Measurements from ENCODE around the gene SMAD5.
A peak's percentile ranks its signal among the peaks of the same experiment; 100 is the strongest.

The SMAD5 gene

GRCh38 chr5:136104306-136104965 is 28.2 kb upstream of the SMAD5 start:
- Histone ChIP-seq H3K27me3 (ENCODE audit: insufficient read depth, low read length) (no peaks in the 10 kb centered on the region), H3K4me1 (ENCODE audit: insufficient read depth, low read length) (peaks cover 22% of the 10 kb centered on the region), H3K4me3 (ENCODE audit: low read length) (peak overlapping the region; percentile 38), H2AFZ (ENCODE audit: low read depth, low read length) (peak overlapping the region; percentile 90), H3K9me3 (ENCODE audit: low read length) (no peaks in the 10 kb centered on the region), H3K36me3 (ENCODE audit: insufficient read depth, low read length) (no peaks in the 10 kb centered on the region)

GRCh38 chr5:136106351-136107031 is 26.2 kb upstream of the SMAD5 start:
- no peak overlapping the region for H2AFZ ChIP-seq (ENCODE audit: low read depth, low read length)
- peaks cover 15% of the 10 kb centered on the region for H3K4me1 ChIP-seq (ENCODE audit: insufficient read depth, low read length)
- no peaks in the 10 kb centered on the region for H3K9me3 ChIP-seq (ENCODE audit: low read length)
- H3K4me3 ChIP-seq (ENCODE audit: low read length): no peak overlapping the region
- H3K36me3 ChIP-seq (ENCODE audit: insufficient read depth, low read length): no peaks in the 10 kb centered on the region
- H3K27me3 ChIP-seq (ENCODE audit: insufficient read depth, low read length): no peaks in the 10 kb centered on the region

GRCh38 chr5:136108180-136108611 is 24.4 kb upstream of the SMAD5 start:
- Histone ChIP-seq H2AFZ (ENCODE audit: low read depth, low read length) (no peak overlapping the region), H3K27me3 (ENCODE audit: insufficient read depth, low read length) (no peaks in the 10 kb centered on the region), H3K9me3 (ENCODE audit: low read length) (no peaks in the 10 kb centered on the region)

GRCh38 chr5:136108766-136109165 is 23.9 kb upstream of the SMAD5 start:
- no peaks in the 10 kb centered on the region for H3K9me3 ChIP-seq (ENCODE audit: low read length)
- H3K4me1 ChIP-seq (ENCODE audit: insufficient read depth, low read length): peaks cover 12% of the 10 kb centered on the region
- H3K4me3 ChIP-seq (ENCODE audit: low read length): no peak overlapping the region
- no peaks in the 10 kb centered on the region for H3K27me3 ChIP-seq (ENCODE audit: insufficient read depth, low read length)
- no peaks in the 10 kb centered on the region for H3K36me3 ChIP-seq (ENCODE audit: insufficient read depth, low read length)
- no peak overlapping the region for H2AFZ ChIP-seq (ENCODE audit: low read depth, low read length)

More at GRCh38 chr5:136108180-136108611, 24.4 kb upstream of the SMAD5 start:
- H3K36me3 ChIP-seq (ENCODE audit: insufficient read depth, low read length): no peaks in the 10 kb centered on the region
- H3K4me3 ChIP-seq (ENCODE audit: low read length): no peak overlapping the region
- H3K4me1 ChIP-seq (ENCODE audit: insufficient read depth, low read length): peaks cover 12% of the 10 kb centered on the region

- Histone ChIP-seq H3K4me1 (ENCODE audit: insufficient read depth, low read length) (peaks cover 4% of the 10 kb centered on the region), H3K36me3 (ENCODE audit: insufficient read depth, low read length) (no peaks in the 10 kb centered on the region), H3K4me3 (ENCODE audit: low read length) (no peak overlapping the region), H3K27me3 (ENCODE audit: insufficient read depth, low read length) (peaks cover 4% of the 10 kb centered on the region), H2AFZ (ENCODE audit: low read depth, low read length) (no peak overlapping the region), H3K9me3 (ENCODE audit: low read length) (no peaks in the 10 kb centered on the region)
These were observed 23.1 kb upstream of the SMAD5 start for GRCh38 chr5:136109453-136110135.

GRCh38 chr5:136113606-136114005 is 19.0 kb upstream of the SMAD5 start:
- H3K9me3 ChIP-seq (ENCODE audit: low read length): no peaks in the 10 kb centered on the region
- H2AFZ ChIP-seq (ENCODE audit: low read depth, low read length): no peak overlapping the region
- no peaks in the 10 kb centered on the region for H3K4me1 ChIP-seq (ENCODE audit: insufficient read depth, low read length)
- H3K36me3 ChIP-seq (ENCODE audit: insufficient read depth, low read length): no peaks in the 10 kb centered on the region
- no peak overlapping the region for H3K4me3 ChIP-seq (ENCODE audit: low read length)
- H3K27me3 ChIP-seq (ENCODE audit: insufficient read depth, low read length): peaks cover 13% of the 10 kb centered on the region

- no peak overlapping the region for H2AFZ ChIP-seq (ENCODE audit: low read depth, low read length)
- no peaks in the 10 kb centered on the region for H3K9me3 ChIP-seq (ENCODE audit: low read length)
- H3K27me3 ChIP-seq (ENCODE audit: insufficient read depth, low read length): peaks cover 16% of the 10 kb centered on the region
- H3K4me1 ChIP-seq (ENCODE audit: insufficient read depth, low read length): no peaks in the 10 kb centered on the region
- no peak overlapping the region for H3K4me3 ChIP-seq (ENCODE audit: low read length)
- no peaks in the 10 kb centered on the region for H3K36me3 ChIP-seq (ENCODE audit: insufficient read depth, low read length)
These were observed 18.1 kb upstream of the SMAD5 start for GRCh38 chr5:136114414-136115125.

- Histone ChIP-seq H3K36me3 (ENCODE audit: insufficient read depth, low read length) (no peaks in the 10 kb centered on the region), H2AFZ (ENCODE audit: low read depth, low read length) (no peak overlapping the region), H3K9me3 (ENCODE audit: low read length) (no peaks in the 10 kb centered on the region), H3K27me3 (ENCODE audit: insufficient read depth, low read length) (peaks cover 22% of the 10 kb centered on the region), H3K4me1 (ENCODE audit: insufficient read depth, low read length) (no peaks in the 10 kb centered on the region), H3K4me3 (ENCODE audit: low read length) (no peak overlapping the region)
These were observed 17.3 kb upstream of the SMAD5 start for GRCh38 chr5:136115183-136115865.

GRCh38 chr5:136120529-136120928 is 12.1 kb upstream of the SMAD5 start:
- H3K36me3 ChIP-seq (ENCODE audit: insufficient read depth, low read length): no peaks in the 10 kb centered on the region
- H3K27me3 ChIP-seq (ENCODE audit: insufficient read depth, low read length): peaks cover 18% of the 10 kb centered on the region
- H3K4me3 ChIP-seq (ENCODE audit: low read length): no peak overlapping the region
- H2AFZ ChIP-seq (ENCODE audit: low read depth, low read length): no peak overlapping the region
- H3K4me1 ChIP-seq (ENCODE audit: insufficient read depth, low read length): no peaks in the 10 kb centered on the region
- no peaks in the 10 kb centered on the region for H3K9me3 ChIP-seq (ENCODE audit: low read length)

- no peaks in the 10 kb centered on the region for H3K36me3 ChIP-seq (ENCODE audit: insufficient read depth, low read length)
- no peaks in the 10 kb centered on the region for H3K4me1 ChIP-seq (ENCODE audit: insufficient read depth, low read length)
- no peak overlapping the region for H2AFZ ChIP-seq (ENCODE audit: low read depth, low read length)
- no peak overlapping the region for H3K4me3 ChIP-seq (ENCODE audit: low read length)
- H3K9me3 ChIP-seq (ENCODE audit: low read length): no peaks in the 10 kb centered on the region
- H3K27me3 ChIP-seq (ENCODE audit: insufficient read depth, low read length): peaks cover 16% of the 10 kb centered on the region
These were observed 9.3 kb upstream of the SMAD5 start for GRCh38 chr5:136123236-136123768.

GRCh38 chr5:136127560-136127959 is 5.1 kb upstream of the SMAD5 start:
- Histone ChIP-seq H2AFZ (ENCODE audit: low read depth, low read length) (no peak overlapping the region), H3K9me3 (ENCODE audit: low read length) (no peaks in the 10 kb centered on the region), H3K4me1 (ENCODE audit: insufficient read depth, low read length) (peaks cover 4% of the 10 kb centered on the region), H3K27me3 (ENCODE audit: insufficient read depth, low read length) (peaks cover 3% of the 10 kb centered on the region), H3K4me3 (ENCODE audit: low read length) (no peak overlapping the region), H3K36me3 (ENCODE audit: insufficient read depth, low read length) (no peaks in the 10 kb centered on the region)

- Histone ChIP-seq H3K27me3 (ENCODE audit: insufficient read depth, low read length) (peaks cover 3% of the 10 kb centered on the region), H3K4me1 (ENCODE audit: insufficient read depth, low read length) (peaks cover 4% of the 10 kb centered on the region), H3K4me3 (ENCODE audit: low read length) (no peak overlapping the region), H3K9me3 (ENCODE audit: low read length) (no peaks in the 10 kb centered on the region), H3K36me3 (ENCODE audit: insufficient read depth, low read length) (no peaks in the 10 kb centered on the region), H2AFZ (ENCODE audit: low read depth, low read length) (no peak overlapping the region)
These were observed 4.2 kb upstream of the SMAD5 start for GRCh38 chr5:136128481-136128880.

All from neuron (in vitro differentiated cells).